ENCODE measurements around the gene BRD3OS.
"Not testable (repeated sequence)": the region's sequence is repeated elsewhere in the genome, so short reads cannot be mapped to it uniquely, and the experiment has no call there.

BRD3OS gene

DNA sequence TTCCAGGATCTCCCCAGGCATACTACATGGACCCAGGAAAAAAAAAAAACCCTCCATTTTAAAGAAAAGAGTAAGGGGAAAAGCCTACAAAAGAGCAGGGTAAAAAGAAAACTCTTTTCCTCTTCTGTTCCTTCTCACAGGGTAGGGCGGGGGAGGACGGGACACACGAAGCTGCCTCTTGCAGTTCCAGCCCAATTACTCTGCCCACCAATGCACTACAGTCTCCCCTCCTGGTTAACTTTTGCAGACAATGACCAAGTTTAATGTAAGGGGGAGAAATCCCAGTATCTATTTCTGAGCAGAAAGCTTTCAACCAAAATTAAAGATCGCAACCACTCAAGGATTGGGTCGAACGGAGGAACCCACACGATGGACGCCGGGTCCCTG, 41.2 kb downstream of the BRD3OS start:
- DNase-seq: peak; percentile 31

GRCh38 chr9:134066913-134067851, 41.9 kb downstream of the BRD3OS start:
- DNase-seq: peak; percentile 49

- DNase-seq: peak; percentile 87
Measured at GRCh38 chr9:134067904-134068743, 42.8 kb downstream of the BRD3OS start, which contains the start of gene BRD3. Gene BRD3, minus strand, starts transcription at chr9:134068026. Its CDS starts 14,549 bp downstream, at chr9:134053477.

DNA sequence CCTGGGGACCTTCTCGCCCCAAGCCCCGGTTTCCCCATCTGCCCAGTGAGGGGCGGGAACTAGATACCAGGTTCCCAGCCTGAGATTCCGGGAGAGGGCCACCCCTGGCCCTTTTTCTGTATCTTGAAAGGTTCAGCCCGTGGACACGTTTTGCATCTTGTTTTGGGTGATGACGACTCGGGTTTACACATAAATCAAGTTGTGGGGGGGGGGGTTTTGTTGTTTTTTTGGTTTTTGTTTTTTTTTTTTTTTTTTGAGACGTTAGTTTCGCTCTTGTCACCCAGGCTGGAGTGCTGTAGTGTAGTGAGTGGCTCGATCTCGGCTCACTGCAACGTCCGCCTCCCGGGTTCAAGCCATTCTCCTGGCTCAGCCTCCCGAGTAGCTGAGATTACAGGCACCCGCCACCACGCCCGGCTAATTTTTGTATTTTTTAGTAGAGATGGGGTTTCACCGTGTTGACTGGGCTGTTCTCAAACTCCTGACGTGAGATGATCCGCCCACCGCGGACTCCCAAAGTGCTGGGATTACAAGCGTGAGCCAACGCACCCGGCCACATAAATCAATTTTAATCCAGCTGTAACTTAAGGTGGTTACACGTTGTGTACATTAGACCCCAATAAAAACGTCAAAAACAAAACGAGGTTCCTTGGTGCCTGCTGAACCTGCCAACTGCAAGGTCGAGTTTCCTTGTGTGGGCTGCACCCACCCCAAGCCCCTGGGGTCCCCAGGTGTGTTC, 43.6 kb downstream of the BRD3OS start:
- peak; percentile 11 for DNase-seq

DNA sequence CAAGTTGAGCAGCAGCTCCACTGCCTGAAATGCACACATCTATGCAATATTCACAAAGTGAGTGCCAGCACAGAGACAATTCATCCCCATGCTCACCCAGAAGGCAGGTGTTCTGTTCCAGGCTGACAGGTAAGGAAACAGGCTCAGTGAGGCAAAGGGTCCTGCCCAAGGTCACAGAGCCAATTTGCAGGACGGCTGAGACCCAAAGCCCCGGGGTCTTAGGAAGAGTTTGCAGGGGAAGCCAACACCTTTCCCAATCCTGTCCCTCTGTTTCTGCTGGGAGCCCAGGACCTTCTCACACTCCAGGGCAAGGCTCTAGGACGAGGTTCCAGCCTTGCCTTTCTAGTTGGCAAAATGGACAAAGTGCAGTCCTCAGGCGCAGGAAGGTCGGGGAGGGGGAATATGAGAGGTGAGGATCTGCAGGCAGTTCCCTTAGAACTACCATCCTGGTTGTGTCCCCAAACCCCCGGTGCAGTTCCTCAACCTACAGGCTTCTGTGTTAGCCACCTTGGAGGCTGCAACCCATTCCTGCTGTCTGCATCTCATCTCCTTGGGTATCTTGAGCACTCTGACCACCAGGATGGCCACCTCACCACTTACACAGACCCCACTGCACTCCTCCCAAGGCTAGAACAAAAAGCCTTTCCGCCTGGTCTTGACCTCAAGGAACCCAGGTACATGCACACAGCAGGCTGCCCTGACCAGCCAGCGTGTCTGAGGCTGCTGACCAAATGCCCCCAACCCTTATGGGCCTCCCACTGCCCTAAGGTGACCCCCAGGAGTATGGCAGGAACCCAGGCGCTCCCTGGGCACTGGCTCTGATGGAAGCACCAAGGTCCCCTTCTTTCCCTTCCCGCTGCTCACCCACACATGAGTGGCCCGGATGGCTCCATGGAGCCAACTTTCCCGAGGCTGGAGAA, 44.5 kb downstream of the BRD3OS start:
- DNase-seq: peak; percentile 1

GRCh38 chr9:134071149-134071548, 45.9 kb downstream of the BRD3OS start:
- no peak for DNase-seq

DNA sequence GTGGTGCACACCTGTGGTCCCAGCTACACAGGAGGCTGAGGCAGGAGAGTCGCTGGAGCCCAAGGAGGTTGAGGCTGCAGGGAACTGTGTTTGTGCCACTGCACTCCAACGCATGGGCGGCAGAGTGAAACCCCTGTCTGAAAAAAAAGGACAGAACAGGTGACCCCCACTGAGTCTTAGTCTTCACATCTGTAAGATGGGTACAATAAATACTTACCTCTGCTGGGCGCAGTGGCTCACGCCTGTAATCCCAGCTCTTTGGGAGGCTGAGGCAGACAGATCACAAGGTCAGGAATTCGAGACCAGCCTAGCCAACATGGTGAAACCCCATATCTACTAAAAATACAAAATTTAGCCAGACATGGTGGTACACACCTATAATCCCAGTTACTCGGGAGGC, 47.4 kb downstream of the BRD3OS start:
- DNase-seq: not testable (repeated sequence)

- no peak for DNase-seq
Measured at GRCh38 chr9:134073500-134073899, 48.2 kb downstream of the BRD3OS start.

GRCh38 chr9:134075689-134076088, 50.4 kb downstream of the BRD3OS start:
- not testable (repeated sequence) for DNase-seq

- DNase-seq: no peak
Measured at GRCh38 chr9:134076644-134077043, 51.4 kb downstream of the BRD3OS start.
